Sigmoid colon (tissue), 4 donors: ENCODE results near the gene EGFLAM.

Experiments
- CTCF ChIP-seq, 4 experiments: fragments of 450-650 bp in 3 of 4; fragments of 200-600 bp in 1 of 4; IDR thresholded peaks; one replicate each; pipeline ENCODE4 v1.5.1; 2016 to 2019; ENCODE audit warnings: antibody characterized with exemption in 4 of 4, mild to moderate bottlenecking in 3 of 4, moderate library complexity in 2 of 4
- POLR2AphosphoS5 ChIP-seq, 4 donors: sonication (generic); formaldehyde crosslinking; IDR thresholded peaks; one replicate each; pipeline ENCODE4 v1.6.1; 2017; ENCODE audit warnings: antibody characterized with exemption in 4 of 4

- TF ChIP-seq CTCF (IDR thresholded peaks at IDR 0.05) (no peak), POLR2AphosphoS5 (IDR thresholded peaks at IDR 0.05) (no peak)
Measured at GRCh38 chr5:38249301-38249700, 9.1 kb upstream of the EGFLAM start.
